G401.6 (cell line): Measurements from ENCODE around the gene SESTD1.
"Not testable (repeated sequence)": the region's sequence is repeated elsewhere in the genome, so short reads cannot be mapped to it uniquely, and the experiment has no call there.

Experiments used
- FAIRE-seq: peaks from 2 replicates; lab custom pipeline; 2012; peaks lifted over from hg19 to GRCh38; lab: Jason Lieb, UNC

Gene SESTD1

GRCh38 chr2:179098080-179098689 lies 166.4 kb downstream of the SESTD1 start:
- FAIRE-seq, result no peak

GRCh38 chr2:179097131-179097530 lies 167.5 kb downstream of the SESTD1 start:
- no peak for FAIRE-seq

- no peak for FAIRE-seq
Measured at GRCh38 chr2:179096090-179096489, 168.5 kb downstream of the SESTD1 start.

GRCh38 chr2:179092912-179093311 lies 171.7 kb downstream of the SESTD1 start:
- FAIRE-seq, result not testable (repeated sequence)

- no peak for FAIRE-seq
Measured at GRCh38 chr2:179082697-179083096, 181.9 kb downstream of the SESTD1 start.

- FAIRE-seq, result no peak
Measured at GRCh38 chr2:179081954-179082353, 182.7 kb downstream of the SESTD1 start.

- no peak for FAIRE-seq
Measured at GRCh38 chr2:179072527-179072926, 192.1 kb downstream of the SESTD1 start.

- FAIRE-seq, result no peak
Measured at GRCh38 chr2:179071810-179072355, 192.7 kb downstream of the SESTD1 start.

- FAIRE-seq, result no peak
Measured at GRCh38 chr2:179070895-179071294, 193.7 kb downstream of the SESTD1 start.

- no peak for FAIRE-seq
Measured at GRCh38 chr2:179069685-179070084, 194.9 kb downstream of the SESTD1 start.

GRCh38 chr2:179068991-179069643 lies 195.5 kb downstream of the SESTD1 start:
- FAIRE-seq, result no peak

- no peak for FAIRE-seq
Measured at GRCh38 chr2:179059026-179059700, 205.5 kb downstream of the SESTD1 start.

- no peak for FAIRE-seq
Measured at GRCh38 chr2:179057737-179058136, 206.9 kb downstream of the SESTD1 start.

- FAIRE-seq, result not testable (repeated sequence)
Measured at GRCh38 chr2:179053568-179053967, 211.1 kb downstream of the SESTD1 start.
